ENCODE measurements around the gene NWD2. TPM values are rescaled to one million over a fixed set of nuclear protein-coding genes. Genes with fewer than 3 reads are reported as not detected.
A peak's percentile ranks its signal among the peaks of the same experiment; 100 is the strongest.

The NWD2 gene
- total RNA-seq, 1 experiment from 2014 or later, result not detected

- Histone ChIP-seq H3K4me2 (ENCODE audit: low read length) (no peak overlapping the region), H3K9me3 (ENCODE audit: control insufficient read depth in 1 of 2, insufficient read depth in 1 of 2, low read depth in 1 of 2, low read length in 2 of 2) (no peaks in the 10 kb centered on the region), H2AFZ (ENCODE audit: low read depth, low read length, poor library complexity, severe bottlenecking) (no peak overlapping the region), H3K79me2 (ENCODE audit: insufficient read depth, low read length) (no peaks in the 10 kb centered on the region), H3K4me1 (ENCODE audit: control insufficient read depth in 1 of 2, insufficient read depth in 2 of 2, low read length in 2 of 2) (no peaks in the 10 kb centered on the region), H3K9ac (ENCODE audit: low read length) (no peak overlapping the region), H3K9me2 (ENCODE audit: insufficient read depth) (no peaks in the 10 kb centered on the region), H3K27me3 (ENCODE audit: insufficient read depth, low read length) (no peaks in the 10 kb centered on the region), H3K36me3 (ENCODE audit: control insufficient read depth in 1 of 2, insufficient read depth in 2 of 2, low read length in 2 of 2) (no peaks in the 10 kb centered on the region), H3K4me3 (replicated peaks in 1 of 2; ENCODE audit: low read depth in 1 of 2, low read length in 2 of 2) (no peak overlapping the region), H4K20me1 (ENCODE audit: insufficient read depth) (no peaks in the 10 kb centered on the region), H3K27ac (ENCODE audit: low read depth, low read length) (no peak overlapping the region)
- intact Hi-C loops (cut with micrococcal nuclease), result loop anchor here (1.0 to 5.0 kb wide), 3 partner anchors 113 to 584 kb away; no protein-coding TSS in a partner anchor
- ATAC-seq, result peak; percentile 74
- CTCF ChIA-PET, result interaction anchor here (0.9 to 1.8 kb wide), 12 partner anchors 8 to 582 kb away, joined by 3 to 15 read pairs (median 4); no protein-coding TSS in a partner anchor
- no peak for TF ChIP-seq EZH2 (IDR thresholded peaks at IDR 0.05)
- no peak for TF ChIP-seq RAD21 (IDR thresholded peaks at IDR 0.05; ENCODE audit: low read depth)
- TF ChIP-seq ELF1 (IDR thresholded peaks at IDR 0.05; ENCODE audit: borderline replicate concordance, low read depth), result no peak
- TF ChIP-seq CTCF (IDR thresholded peaks at IDR 0.05 in 2 of 3, conservative IDR thresholded peaks at IDR 0.05 in 1 of 3; ENCODE audit: borderline replicate concordance in 1 of 3, insufficient read depth in 1 of 3, low read depth in 2 of 3, low read length in 2 of 3), result no peak
- no peak for TF ChIP-seq POLR2AphosphoS5 (IDR thresholded peaks at IDR 0.05; ENCODE audit: low read depth, low read length)
- no peak for TF ChIP-seq ZNF274 (IDR thresholded peaks at IDR 0.05; ENCODE audit: low read depth, low read length)
- TF ChIP-seq CBX3 (IDR thresholded peaks at IDR 0.05; ENCODE audit: low read depth), result no peak
- TF ChIP-seq SP1 (IDR thresholded peaks at IDR 0.05; ENCODE audit: low read depth), result no peak
- no peak for TF ChIP-seq SIN3A (IDR thresholded peaks at IDR 0.05; ENCODE audit: low read depth)
- no peak for TF ChIP-seq FOSL1 (IDR thresholded peaks at IDR 0.05; ENCODE audit: low read depth)
- no peak for TF ChIP-seq JUND (IDR thresholded peaks at IDR 0.05)
- no peak for TF ChIP-seq SRF (IDR thresholded peaks at IDR 0.05; ENCODE audit: low read depth)
- no peak for TF ChIP-seq ZBTB33 (IDR thresholded peaks at IDR 0.05; ENCODE audit: extremely low read depth, insufficient replicate concordance, low read length)
- no peak for TF ChIP-seq CEBPB (IDR thresholded peaks at IDR 0.05; ENCODE audit: low read depth)
- TF ChIP-seq POLR2A (IDR thresholded peaks at IDR 0.05; ENCODE audit: borderline replicate concordance, extremely low read depth, insufficient read depth, insufficient read length), result no peak
- no peak for TF ChIP-seq EZH2phosphoT487 (IDR thresholded peaks at IDR 0.05; ENCODE audit: borderline replicate concordance)
- TF ChIP-seq MAX (IDR thresholded peaks at IDR 0.05), result no peak
- no peak for DNase-seq (ENCODE audit: low read depth, low spot score)
- no TSS peak for BruUV-seq (replicated peaks)
- POLR2A ChIA-PET, result no interaction called here
- RAD21 ChIA-PET (ENCODE audit: low non-redundant PET in 1 of 2, low total read pairs in 2 of 2, uncharacterized antibody in 2 of 2, unreplicated experiment in 2 of 2), result interaction anchor here in 1 of 2 experiments (1.0 kb wide), 1 partner anchor 113 kb away, joined by 5 read pairs; no protein-coding TSS in a partner anchor
These were observed 208.9 kb downstream of the NWD2 start for GRCh38 chr4:37453281-37453998.

All from HCT116 (cell line).